GM12875 (cell line): ENCODE measurements around the gene TMEM204.

ENCODE experiments used
- H3K4me3 ChIP-seq: one replicate; pipeline ENCODE4 v1.5.1; 2011; ENCODE audit warnings: low read depth, low read length, control low read depth
- CTCF ChIP-seq: IDR thresholded peaks from 2 replicates; pipeline ENCODE4 v1.5.1; 2011; ENCODE audit warnings: low read depth, mild to moderate bottlenecking, control low read depth, inconsistent platforms, low read length, moderate library complexity, borderline replicate concordance; ENCODE audit not compliant: insufficient read depth

The TMEM204 gene

GRCh38 chr16:1540556-1540855 lies 7.0 kb downstream of the TMEM204 start:
- no peak overlapping the region for H3K4me3 ChIP-seq
- no peak for TF ChIP-seq CTCF

GRCh38 chr16:1541293-1542165 lies 8.1 kb downstream of the TMEM204 start:
- no peak for TF ChIP-seq CTCF
- H3K4me3 ChIP-seq: no peak overlapping the region

GRCh38 chr16:1542166-1542500 lies 8.7 kb downstream of the TMEM204 start:
- TF ChIP-seq CTCF: no peak
- H3K4me3 ChIP-seq: no peak overlapping the region

- TF ChIP-seq CTCF: no peak
- no peak overlapping the region for H3K4me3 ChIP-seq
Observed at GRCh38 chr16:1542533-1542932, 9.1 kb downstream of the TMEM204 start.

- TF ChIP-seq CTCF: no peak
- H3K4me3 ChIP-seq: no peak overlapping the region
Observed at GRCh38 chr16:1543085-1543896, 9.8 kb downstream of the TMEM204 start.

GRCh38 chr16:1545044-1546040 lies 11.9 kb downstream of the TMEM204 start:
- TF ChIP-seq CTCF: no peak
- H3K4me3 ChIP-seq: no peak overlapping the region
